Activated CD4-positive, alpha-beta T cell treated with anti-CD3 and anti-CD28 coated beads, Interleukin-2, amount 10 ng/mL, durations not matched to agents 7 days and 5 days (primary cell): ENCODE data around the gene CCDC13. TPM values are rescaled to one million over a fixed set of nuclear protein-coding genes. Genes with fewer than 3 reads are reported as not detected.

Experiments used
- CTCF ChIA-PET: fragments of 350-600 bp; sonication (Branson Sonifier 250); formaldehyde crosslinking; loops from one replicate; lab custom pipeline; 2021; ENCODE audit warnings: antibody characterized with exemption; lab: Charles Lee
- POLR2A ChIA-PET: fragments of 350-600 bp; sonication (Branson Sonifier 250); formaldehyde crosslinking; loops from one replicate; lab custom pipeline; 2021; ENCODE audit warnings: antibody characterized with exemption; lab: Charles Lee
- DNase-seq: peaks from one replicate; pipeline ENCODE4 v3.0.0-alpha.2; 2020
- H3K27ac Mint-ChIP-seq: one replicate; pipeline ENCODE4 v1.8.0; 2021; ENCODE audit warnings: mild to moderate bottlenecking, moderate library complexity, mixed read lengths
- H3K27me3 Mint-ChIP-seq: one replicate; pipeline ENCODE4 v1.8.0; 2021; ENCODE audit warnings: mixed read lengths
- H3K36me3 Mint-ChIP-seq: one replicate; pipeline ENCODE4 v1.8.0; 2021; ENCODE audit warnings: low read depth, mixed read lengths
- H3K4me1 Mint-ChIP-seq: one replicate; pipeline ENCODE4 v1.8.0; 2021; ENCODE audit warnings: mixed read lengths
- H3K4me3 Mint-ChIP-seq: one replicate; pipeline ENCODE4 v1.8.0; 2021; ENCODE audit warnings: mild to moderate bottlenecking, moderate library complexity, mixed read lengths
- H3K9me3 Mint-ChIP-seq: one replicate; pipeline ENCODE4 v1.8.0; 2021; ENCODE audit warnings: mixed read lengths
- total RNA-seq, 2 experiments: library from RNA; stranded (reverse); gene quantifications; one replicate each; pipeline ENCODE4 v1.2.3, GENCODE V29; 2021

CCDC13 gene
- total RNA-seq, 2 experiments from 2014 or later = 0.60 to 0.65 TPM

DNA sequence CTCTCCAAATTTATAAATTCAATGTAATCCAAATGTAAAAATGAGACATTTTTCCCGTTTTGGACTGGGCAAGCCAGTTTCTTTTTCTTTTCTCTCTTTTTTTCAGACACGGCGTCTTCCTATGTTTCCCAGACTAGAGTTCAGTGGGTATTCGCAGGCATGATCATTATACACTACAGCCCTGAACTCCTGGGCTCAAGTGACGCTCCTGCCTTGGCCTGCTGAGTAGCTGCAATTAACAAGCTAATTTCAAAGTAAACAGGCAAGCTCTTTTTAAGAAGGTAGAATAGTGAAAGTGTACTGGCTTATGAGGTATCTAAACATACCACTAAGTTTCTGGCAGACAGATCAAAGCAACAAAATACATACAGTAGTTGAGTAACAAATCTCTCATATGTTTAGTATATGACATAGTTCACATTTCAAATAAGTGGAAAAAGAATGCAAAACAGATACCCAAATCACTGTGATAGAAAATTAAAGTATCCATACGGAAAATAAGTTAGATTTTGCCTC is 17.7 kb upstream of the CCDC13 start:
- Mint-ChIP-seq H3K4me3 (no peak overlapping the region), H3K9me3 (no peaks in the 10 kb centered on the region), H3K4me1 (peaks cover 15% of the 10 kb centered on the region), H3K27me3 (no peaks in the 10 kb centered on the region), H3K27ac (no peak overlapping the region), H3K36me3 (peaks cover 45% of the 10 kb centered on the region)
- POLR2A ChIA-PET = no interaction called here
- no peak for DNase-seq
- CTCF ChIA-PET = interaction anchor here (0.5 kb wide), 1 partner anchor 39 kb away, joined by 4 read pairs; no protein-coding TSS in a partner anchor

- Mint-ChIP-seq H3K27me3 (no peaks in the 10 kb centered on the region), H3K36me3 (peaks cover 36% of the 10 kb centered on the region), H3K27ac (no peak overlapping the region), H3K4me3 (no peak overlapping the region), H3K9me3 (no peaks in the 10 kb centered on the region), H3K4me1 (peaks cover 9% of the 10 kb centered on the region)
- no peak for DNase-seq
- POLR2A ChIA-PET = no interaction called here
- CTCF ChIA-PET = no interaction called here
These were observed 13.6 kb upstream of the CCDC13 start for GRCh38 chr3:42786631-42787030.

DNA sequence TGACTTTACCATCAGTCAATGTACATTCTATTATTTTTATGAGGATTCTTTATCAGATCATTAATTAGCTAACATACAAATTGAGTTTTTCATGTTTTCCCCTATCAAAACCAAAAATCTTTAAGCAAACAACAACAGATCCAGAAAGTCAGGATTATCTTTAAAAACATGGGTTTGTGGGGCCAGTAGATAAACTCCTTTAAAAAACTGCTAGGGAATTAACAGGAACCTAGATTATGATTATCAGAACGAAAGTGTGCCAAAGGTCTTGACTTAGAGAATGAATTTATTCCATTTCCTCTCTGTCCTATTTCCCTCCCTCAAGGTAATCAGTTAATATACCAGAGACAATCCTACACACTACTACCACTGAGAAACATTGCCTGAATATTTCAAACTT is 13.2 kb upstream of the CCDC13 start:
- Mint-ChIP-seq H3K27ac (no peak overlapping the region), H3K4me3 (no peak overlapping the region), H3K36me3 (peaks cover 34% of the 10 kb centered on the region), H3K9me3 (no peaks in the 10 kb centered on the region), H3K4me1 (peaks cover 9% of the 10 kb centered on the region), H3K27me3 (no peaks in the 10 kb centered on the region)
- ChIA-PET POLR2A (no interaction called here), CTCF (no interaction called here)
- DNase-seq = no peak

- H3K4me1 Mint-ChIP-seq = peaks cover 1% of the 10 kb centered on the region
- H3K4me3 Mint-ChIP-seq = no peak overlapping the region
- no peak overlapping the region for H3K27ac Mint-ChIP-seq
- peak; percentile 66 for DNase-seq
- H3K27me3 Mint-ChIP-seq = no peaks in the 10 kb centered on the region
- POLR2A ChIA-PET = no interaction called here
- H3K9me3 Mint-ChIP-seq = no peaks in the 10 kb centered on the region
- H3K36me3 Mint-ChIP-seq = peaks cover 14% of the 10 kb centered on the region
- CTCF ChIA-PET = interaction anchor here (2.4 kb wide), 1 partner anchor 100 kb away, joined by 12 read pairs; no protein-coding TSS in a partner anchor
These were observed 8.0 kb upstream of the CCDC13 start for GRCh38 chr3:42780892-42781700.

DNA sequence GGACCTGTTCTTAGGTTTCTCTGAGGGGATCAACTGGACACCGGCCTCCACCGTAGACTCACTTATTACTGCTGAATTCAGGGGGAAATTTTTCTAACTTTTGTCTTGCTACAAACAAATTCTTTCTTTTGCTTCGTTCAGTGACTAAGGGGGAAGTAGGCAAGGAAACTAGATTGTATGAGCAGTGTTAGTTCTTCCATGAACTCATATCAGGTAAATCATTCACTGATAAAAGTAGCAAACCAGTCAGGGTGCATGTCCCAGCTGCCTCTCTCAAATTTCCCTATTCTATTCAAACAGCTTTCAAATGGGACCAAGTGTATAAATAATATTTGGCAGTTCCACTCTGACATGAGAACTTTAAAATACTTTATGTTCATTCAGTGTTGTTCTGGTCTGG is 7.3 kb upstream of the CCDC13 start:
- Mint-ChIP-seq H3K27ac (no peak overlapping the region), H3K4me3 (no peak overlapping the region), H3K9me3 (no peaks in the 10 kb centered on the region), H3K4me1 (peaks cover 1% of the 10 kb centered on the region), H3K36me3 (peaks cover 10% of the 10 kb centered on the region), H3K27me3 (no peaks in the 10 kb centered on the region)
- DNase-seq = no peak
- ChIA-PET CTCF (interaction anchor here (0.9 to 2.4 kb wide), 3 partner anchors 15 to 101 kb away, joined by 3 to 12 read pairs (median 6); no protein-coding TSS in a partner anchor), POLR2A (no interaction called here)

GRCh38 chr3:42778644-42779043 is 5.6 kb upstream of the CCDC13 start:
- CTCF ChIA-PET = interaction anchor here (0.9 to 2.4 kb wide), 3 partner anchors 61 to 103 kb away, joined by 4 to 12 read pairs (median 6); no protein-coding TSS in a partner anchor
- Mint-ChIP-seq H3K27ac (no peak overlapping the region), H3K4me3 (no peak overlapping the region), H3K9me3 (no peaks in the 10 kb centered on the region), H3K27me3 (no peaks in the 10 kb centered on the region), H3K4me1 (peaks cover 7% of the 10 kb centered on the region), H3K36me3 (peaks cover 10% of the 10 kb centered on the region)
- POLR2A ChIA-PET = no interaction called here
- no peak for DNase-seq

- ChIA-PET CTCF (no interaction called here), POLR2A (no interaction called here)
These were observed 327 bp upstream of the CCDC13 start for GRCh38 chr3:42773409-42773751.

DNA sequence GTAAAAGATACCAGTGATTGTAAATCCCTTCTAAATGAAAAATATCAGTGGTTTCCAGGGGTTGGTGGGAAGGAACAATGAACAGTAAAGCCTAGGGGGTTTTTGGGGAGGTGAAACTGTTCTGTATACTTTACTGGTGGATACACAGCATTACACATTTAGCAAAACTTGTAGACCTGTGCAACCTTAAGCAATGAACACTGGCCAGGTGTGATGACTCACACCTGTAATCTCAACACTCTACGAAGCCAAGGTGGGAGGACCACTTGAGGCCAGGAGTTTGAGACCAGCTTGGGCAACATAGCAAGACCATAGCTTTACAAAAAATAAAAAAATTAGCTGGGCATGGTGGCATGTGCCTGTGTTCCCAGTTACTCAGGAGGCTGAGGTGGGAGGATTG is 1.8 kb downstream of the CCDC13 start:
- peaks cover 21% of the 10 kb centered on the region for H3K4me1 Mint-ChIP-seq
- no peak for DNase-seq
- H3K27me3 Mint-ChIP-seq = peaks cover 6% of the 10 kb centered on the region
- H3K9me3 Mint-ChIP-seq = peaks cover 7% of the 10 kb centered on the region
- no peak overlapping the region for H3K27ac Mint-ChIP-seq
- no peak overlapping the region for H3K4me3 Mint-ChIP-seq
- no peaks in the 10 kb centered on the region for H3K36me3 Mint-ChIP-seq
- ChIA-PET CTCF (interaction anchor here (1.0 to 1.3 kb wide), 2 partner anchors 13 to 23 kb away, joined by 3 to 4 read pairs; no protein-coding TSS in a partner anchor), POLR2A (no interaction called here)

More at GRCh38 chr3:42773409-42773751, 327 bp upstream of the CCDC13 start:
- Mint-ChIP-seq H3K27me3 (peaks cover 4% of the 10 kb centered on the region), H3K4me3 (peak overlapping the region; percentile 81), H3K9me3 (peaks cover 7% of the 10 kb centered on the region), H3K27ac (peak overlapping the region; percentile 87), H3K36me3 (no peaks in the 10 kb centered on the region), H3K4me1 (peaks cover 21% of the 10 kb centered on the region)
- no peak for DNase-seq

DNA sequence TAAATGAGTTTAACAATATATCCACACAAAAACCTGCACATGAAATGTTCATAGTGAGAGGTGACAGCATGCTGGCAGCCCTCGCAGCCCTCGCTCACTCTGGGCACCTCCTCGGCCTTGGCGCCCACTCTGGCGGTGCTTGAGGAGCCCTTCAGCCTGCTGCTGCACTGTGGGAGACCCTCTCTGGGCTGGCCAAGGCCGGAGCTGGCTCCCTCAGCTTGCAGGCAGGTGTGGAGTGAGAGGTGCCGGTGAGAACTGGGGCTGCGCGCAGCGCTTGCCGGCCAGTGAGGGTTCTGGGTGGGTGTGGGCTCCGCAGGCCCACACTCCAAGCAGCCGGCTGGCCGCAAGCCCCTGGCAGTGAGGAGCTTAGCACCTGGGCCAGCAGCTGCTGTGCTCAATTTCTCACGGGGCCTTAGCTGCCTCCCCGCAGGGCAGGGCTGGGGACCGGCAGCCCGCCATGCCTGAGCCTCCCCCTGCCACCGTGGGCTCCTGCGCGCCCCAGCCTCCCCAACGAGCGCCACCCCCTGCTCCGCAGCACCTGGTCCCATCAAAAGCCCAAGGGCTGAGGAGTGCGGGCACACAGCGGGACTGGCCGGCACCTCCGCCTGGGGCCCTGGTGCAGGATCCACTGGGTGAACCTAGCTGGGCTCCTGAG is 3.4 kb downstream of the CCDC13 start:
- Mint-ChIP-seq H3K9me3 (peaks cover 7% of the 10 kb centered on the region), H3K36me3 (no peaks in the 10 kb centered on the region), H3K4me1 (peaks cover 21% of the 10 kb centered on the region), H3K27me3 (peaks cover 9% of the 10 kb centered on the region), H3K4me3 (no peak overlapping the region), H3K27ac (no peak overlapping the region)
- ChIA-PET POLR2A (no interaction called here), CTCF (interaction anchor here (0.9 kb wide), 1 partner anchor 8 kb away, joined by 3 read pairs; no protein-coding TSS in a partner anchor)
- no peak for DNase-seq

DNA sequence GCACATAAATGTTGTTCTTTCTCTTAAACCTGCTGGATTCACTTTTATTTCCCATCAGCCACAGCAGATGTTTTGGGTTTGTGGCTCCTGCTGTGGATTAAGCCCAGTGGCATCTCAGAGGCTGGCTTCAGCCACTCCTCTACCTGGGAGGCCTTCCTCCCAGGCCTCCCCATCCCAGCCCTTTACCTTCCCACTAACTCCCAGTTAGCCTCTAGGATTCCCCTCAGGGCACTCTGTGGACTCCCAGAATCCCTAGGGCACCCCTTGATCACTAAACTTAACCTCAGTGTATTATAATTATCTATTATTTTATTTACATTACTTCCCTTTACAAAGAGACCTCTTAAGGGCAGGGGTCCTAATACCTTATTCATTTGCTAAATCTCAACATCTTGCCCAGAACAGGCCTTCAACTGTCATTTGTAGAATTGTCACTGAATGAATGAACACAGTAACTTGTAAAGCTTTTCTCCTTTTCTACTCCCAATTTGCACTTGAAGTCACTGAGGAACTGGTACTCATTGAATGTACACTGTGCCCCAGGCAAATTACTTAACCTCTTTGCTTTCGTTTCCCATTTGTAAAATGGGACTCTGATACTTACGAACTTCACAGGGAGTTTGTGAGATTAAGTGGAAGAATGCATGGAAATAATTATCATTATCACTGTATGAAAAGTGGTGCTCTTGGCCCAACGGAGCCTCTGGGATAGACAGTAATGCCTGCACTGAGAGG is 8.3 kb downstream of the CCDC13 start:
- Mint-ChIP-seq H3K4me3 (no peak overlapping the region), H3K27ac (no peak overlapping the region), H3K36me3 (no peaks in the 10 kb centered on the region), H3K4me1 (no peaks in the 10 kb centered on the region), H3K9me3 (no peaks in the 10 kb centered on the region), H3K27me3 (peaks cover 5% of the 10 kb centered on the region)
- DNase-seq = no peak
- ChIA-PET CTCF (interaction anchor here (0.7 kb wide), 1 partner anchor 189 kb away, joined by 3 read pairs; no protein-coding TSS in a partner anchor), POLR2A (no interaction called here)

DNA sequence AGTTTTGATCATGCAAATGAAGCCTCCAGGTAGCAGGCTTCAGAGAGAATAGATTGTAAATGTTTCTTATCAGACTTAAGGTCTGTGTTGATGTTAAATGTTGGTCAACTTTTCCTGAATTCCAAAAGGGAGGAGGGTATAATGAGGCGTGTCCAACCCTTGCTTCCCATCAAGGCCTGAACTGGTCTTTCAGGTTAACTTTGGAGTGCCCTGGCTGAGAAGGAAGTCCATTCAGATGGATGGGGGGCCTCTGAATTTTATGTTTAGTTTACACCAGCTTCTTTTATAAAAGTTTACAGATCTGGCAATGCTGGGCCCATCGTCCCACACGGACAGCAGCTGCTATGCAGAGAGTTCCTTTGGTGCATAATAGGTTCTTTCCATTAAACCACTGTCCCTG is 8.9 kb downstream of the CCDC13 start:
- H3K9me3 Mint-ChIP-seq = no peaks in the 10 kb centered on the region
- POLR2A ChIA-PET = no interaction called here
- CTCF ChIA-PET = interaction anchor here (0.7 kb wide), 1 partner anchor 188 kb away, joined by 3 read pairs; no protein-coding TSS in a partner anchor
- no peak overlapping the region for H3K4me3 Mint-ChIP-seq
- H3K4me1 Mint-ChIP-seq = no peaks in the 10 kb centered on the region
- H3K27ac Mint-ChIP-seq = no peak overlapping the region
- peaks cover 5% of the 10 kb centered on the region for H3K27me3 Mint-ChIP-seq
- DNase-seq = no peak
- H3K36me3 Mint-ChIP-seq = no peaks in the 10 kb centered on the region

DNA sequence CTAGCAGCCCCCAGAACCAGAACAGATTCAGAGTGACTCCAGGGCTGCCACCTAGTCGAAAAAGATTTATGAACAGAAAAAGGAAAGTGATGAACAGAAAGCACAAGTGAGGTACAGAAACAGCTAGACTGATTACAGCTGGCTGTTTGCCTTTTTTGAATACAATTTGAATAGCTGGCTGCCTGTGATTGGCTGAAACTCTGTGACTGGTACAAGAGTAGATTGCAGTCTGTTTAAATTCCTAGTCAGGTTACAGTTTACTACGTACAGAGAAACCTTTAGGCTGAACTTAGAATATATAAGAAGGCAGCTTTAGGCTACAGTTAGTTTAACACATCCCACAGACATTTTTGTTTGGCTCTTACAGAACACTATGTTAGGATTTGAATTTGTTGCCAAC is 10.0 kb downstream of the CCDC13 start:
- no peak overlapping the region for H3K27ac Mint-ChIP-seq
- H3K36me3 Mint-ChIP-seq = no peaks in the 10 kb centered on the region
- H3K27me3 Mint-ChIP-seq = peaks cover 12% of the 10 kb centered on the region
- H3K4me1 Mint-ChIP-seq = no peaks in the 10 kb centered on the region
- POLR2A ChIA-PET = no interaction called here
- no peak for DNase-seq
- no peaks in the 10 kb centered on the region for H3K9me3 Mint-ChIP-seq
- H3K4me3 Mint-ChIP-seq = no peak overlapping the region
- CTCF ChIA-PET = no interaction called here
